Esophagus muscularis mucosa (tissue), 4 donors: ENCODE data around the gene INSYN2B.

Experiments
- CTCF ChIP-seq, 3 experiments: fragments of 200-600 bp in 2 of 3; fragments of 450-650 bp in 1 of 3; sonication (generic) in 2 of 3; IDR thresholded peaks; one replicate each; pipeline ENCODE4 v1.5.1; 2017 to 2019; ENCODE audit warnings: antibody characterized with exemption in 3 of 3, mild to moderate bottlenecking in 2 of 3, moderate library complexity in 1 of 3
- EP300 ChIP-seq: sonication (generic); formaldehyde crosslinking; IDR thresholded peaks from one replicate; pipeline ENCODE4 v1.6.1; 2017; ENCODE audit warnings: antibody characterized with exemption
- POLR2AphosphoS5 ChIP-seq, 2 donors: sonication (generic); formaldehyde crosslinking; IDR thresholded peaks; one replicate each; pipeline ENCODE4 v1.6.1; 2017; ENCODE audit warnings: antibody characterized with exemption in 2 of 2

GRCh38 chr5:169827769-169828168, 152.5 kb downstream of the INSYN2B start:
- TF ChIP-seq CTCF (IDR thresholded peaks at IDR 0.05) (no peak), POLR2AphosphoS5 (IDR thresholded peaks at IDR 0.05) (no peak), EP300 (no peak)
